B cell (primary cell): ENCODE results near the gene ZPLD1.

Experiments used
- EZH2 ChIP-seq: IDR thresholded peaks from 2 replicates; pipeline ENCODE4 v1.6.1; 2012; ENCODE audit warnings: borderline replicate concordance, low read depth, mild to moderate bottlenecking, moderate library complexity, low read length; ENCODE audit not compliant: insufficient read depth, poor library complexity, severe bottlenecking
- TF ChIP-seq, protein P1 (sequence below): fragments of 200-600 bp; IDR thresholded peaks from one replicate; pipeline ENCODE4 v1.8.0; 2022; ENCODE audit warnings: antibody characterized with exemption, mild to moderate bottlenecking

DNA sequence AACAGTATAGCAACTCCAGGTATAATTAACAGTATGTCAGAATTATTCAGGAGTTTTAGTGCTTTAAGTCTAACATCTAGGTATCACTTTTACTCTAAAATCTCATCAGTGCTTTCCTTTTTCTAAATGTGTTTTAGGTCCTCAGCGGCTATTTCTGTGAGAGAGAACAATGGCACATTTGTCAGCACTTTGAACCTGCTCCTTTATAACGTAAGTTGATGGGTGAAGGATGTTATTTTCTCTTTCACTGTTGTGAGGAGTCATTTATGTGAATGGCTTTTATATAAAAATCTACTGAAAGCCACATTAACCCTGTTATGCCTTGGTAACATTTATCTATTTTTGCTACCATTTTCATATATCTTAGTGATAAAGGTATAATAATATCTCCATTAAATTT lies 22.8 kb downstream of the ZPLD1 start:
- TF ChIP-seq, protein P1, sequence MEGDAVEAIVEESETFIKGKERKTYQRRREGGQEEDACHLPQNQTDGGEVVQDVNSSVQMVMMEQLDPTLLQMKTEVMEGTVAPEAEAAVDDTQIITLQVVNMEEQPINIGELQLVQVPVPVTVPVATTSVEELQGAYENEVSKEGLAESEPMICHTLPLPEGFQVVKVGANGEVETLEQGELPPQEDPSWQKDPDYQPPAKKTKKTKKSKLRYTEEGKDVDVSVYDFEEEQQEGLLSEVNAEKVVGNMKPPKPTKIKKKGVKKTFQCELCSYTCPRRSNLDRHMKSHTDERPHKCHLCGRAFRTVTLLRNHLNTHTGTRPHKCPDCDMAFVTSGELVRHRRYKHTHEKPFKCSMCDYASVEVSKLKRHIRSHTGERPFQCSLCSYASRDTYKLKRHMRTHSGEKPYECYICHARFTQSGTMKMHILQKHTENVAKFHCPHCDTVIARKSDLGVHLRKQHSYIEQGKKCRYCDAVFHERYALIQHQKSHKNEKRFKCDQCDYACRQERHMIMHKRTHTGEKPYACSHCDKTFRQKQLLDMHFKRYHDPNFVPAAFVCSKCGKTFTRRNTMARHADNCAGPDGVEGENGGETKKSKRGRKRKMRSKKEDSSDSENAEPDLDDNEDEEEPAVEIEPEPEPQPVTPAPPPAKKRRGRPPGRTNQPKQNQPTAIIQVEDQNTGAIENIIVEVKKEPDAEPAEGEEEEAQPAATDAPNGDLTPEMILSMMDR = no peak
- no peak for TF ChIP-seq EZH2
